ENCODE results near the gene SLC1A2.

DNA sequence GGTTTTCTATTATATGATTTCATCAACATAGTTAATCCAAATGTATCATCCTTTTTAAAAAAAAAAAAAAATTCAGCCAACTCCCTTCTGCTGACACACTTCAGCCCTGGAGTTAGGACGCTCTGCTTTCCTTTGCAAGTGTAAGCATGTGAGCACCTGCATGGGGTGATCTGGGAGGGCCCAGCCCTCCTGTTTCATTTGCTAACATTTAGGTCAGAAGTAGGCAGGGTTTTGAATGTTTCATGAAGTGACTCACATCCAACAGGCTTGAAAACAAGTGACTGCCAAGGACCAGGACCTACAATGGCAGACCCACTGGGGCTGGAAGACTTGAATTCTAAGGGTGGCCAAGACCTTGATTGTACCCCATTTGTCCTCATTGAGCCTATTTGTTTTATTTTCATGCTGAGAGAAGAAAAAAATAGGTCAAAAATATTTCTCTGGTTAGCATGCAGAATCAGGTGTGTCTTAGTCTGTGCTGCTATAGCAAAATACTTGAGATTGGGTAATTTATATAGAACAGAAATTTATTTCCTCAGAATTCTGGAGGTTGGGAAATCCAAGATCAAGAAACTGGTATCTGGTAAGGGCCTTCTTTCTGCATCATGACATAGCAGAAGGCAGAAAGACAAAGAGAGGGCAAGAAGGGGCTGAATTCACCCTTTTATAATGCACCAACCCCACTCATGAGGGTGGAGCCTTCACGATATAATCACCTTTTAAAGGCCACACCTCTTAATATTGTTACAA lies 142.8 kb downstream of the SLC1A2 start:
- TF ChIP-seq, protein P1, sequence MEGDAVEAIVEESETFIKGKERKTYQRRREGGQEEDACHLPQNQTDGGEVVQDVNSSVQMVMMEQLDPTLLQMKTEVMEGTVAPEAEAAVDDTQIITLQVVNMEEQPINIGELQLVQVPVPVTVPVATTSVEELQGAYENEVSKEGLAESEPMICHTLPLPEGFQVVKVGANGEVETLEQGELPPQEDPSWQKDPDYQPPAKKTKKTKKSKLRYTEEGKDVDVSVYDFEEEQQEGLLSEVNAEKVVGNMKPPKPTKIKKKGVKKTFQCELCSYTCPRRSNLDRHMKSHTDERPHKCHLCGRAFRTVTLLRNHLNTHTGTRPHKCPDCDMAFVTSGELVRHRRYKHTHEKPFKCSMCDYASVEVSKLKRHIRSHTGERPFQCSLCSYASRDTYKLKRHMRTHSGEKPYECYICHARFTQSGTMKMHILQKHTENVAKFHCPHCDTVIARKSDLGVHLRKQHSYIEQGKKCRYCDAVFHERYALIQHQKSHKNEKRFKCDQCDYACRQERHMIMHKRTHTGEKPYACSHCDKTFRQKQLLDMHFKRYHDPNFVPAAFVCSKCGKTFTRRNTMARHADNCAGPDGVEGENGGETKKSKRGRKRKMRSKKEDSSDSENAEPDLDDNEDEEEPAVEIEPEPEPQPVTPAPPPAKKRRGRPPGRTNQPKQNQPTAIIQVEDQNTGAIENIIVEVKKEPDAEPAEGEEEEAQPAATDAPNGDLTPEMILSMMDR (IDR thresholded peaks at IDR 0.05; ENCODE audit: extremely low read depth in 1 of 2, insufficient read depth in 1 of 2, low read depth in 1 of 2, low read length in 2 of 2) = no peak
- TF ChIP-seq EZH2 (IDR thresholded peaks at IDR 0.05; ENCODE audit: borderline replicate concordance, low read depth, low read length, severe bottlenecking) (no peak), POLR2A (IDR thresholded peaks at IDR 0.05; ENCODE audit: low read depth, low read length) (no peak), POLR2AphosphoS5 (IDR thresholded peaks at IDR 0.05; ENCODE audit: insufficient read depth, low read depth, low read length) (no peak), GATA2 (IDR thresholded peaks at IDR 0.05; ENCODE audit: insufficient read depth, insufficient read length, low read depth, low read length) (no peak)

All from endothelial cell of umbilical vein (primary cell).